HG02970 (cell line): ENCODE results near the gene PDCD11.
"Not testable (repeated sequence)": the region's sequence is repeated elsewhere in the genome, so short reads cannot be mapped to it uniquely, and the experiment has no call there.

Source experiments
- ATAC-seq: cut with Tn5 transposase; IDR thresholded peaks from one replicate; pipeline ENCODE4 v1.9.1; 2021; ENCODE audit warnings: mild to moderate bottlenecking, moderate library complexity, moderate number of reproducible peaks; ENCODE audit not compliant: unreplicated experiment, low FRiP score

The PDCD11 gene

GRCh38 chr10:103396067-103396788 lies at the start of gene PDCD11, which contains the start of gene ATP5MK:
PDCD11 (plus strand) TSS chr10:103396626; CDS start chr10:103398427, 1,801 bp downstream.
ATP5MK (minus strand) TSS chr10:103396475; CDS start chr10:103392457, 4,018 bp downstream.
- peak; percentile 98 for ATAC-seq

GRCh38 chr10:103350175-103350516 lies 46.3 kb upstream of the PDCD11 start:
- no peak for ATAC-seq

DNA sequence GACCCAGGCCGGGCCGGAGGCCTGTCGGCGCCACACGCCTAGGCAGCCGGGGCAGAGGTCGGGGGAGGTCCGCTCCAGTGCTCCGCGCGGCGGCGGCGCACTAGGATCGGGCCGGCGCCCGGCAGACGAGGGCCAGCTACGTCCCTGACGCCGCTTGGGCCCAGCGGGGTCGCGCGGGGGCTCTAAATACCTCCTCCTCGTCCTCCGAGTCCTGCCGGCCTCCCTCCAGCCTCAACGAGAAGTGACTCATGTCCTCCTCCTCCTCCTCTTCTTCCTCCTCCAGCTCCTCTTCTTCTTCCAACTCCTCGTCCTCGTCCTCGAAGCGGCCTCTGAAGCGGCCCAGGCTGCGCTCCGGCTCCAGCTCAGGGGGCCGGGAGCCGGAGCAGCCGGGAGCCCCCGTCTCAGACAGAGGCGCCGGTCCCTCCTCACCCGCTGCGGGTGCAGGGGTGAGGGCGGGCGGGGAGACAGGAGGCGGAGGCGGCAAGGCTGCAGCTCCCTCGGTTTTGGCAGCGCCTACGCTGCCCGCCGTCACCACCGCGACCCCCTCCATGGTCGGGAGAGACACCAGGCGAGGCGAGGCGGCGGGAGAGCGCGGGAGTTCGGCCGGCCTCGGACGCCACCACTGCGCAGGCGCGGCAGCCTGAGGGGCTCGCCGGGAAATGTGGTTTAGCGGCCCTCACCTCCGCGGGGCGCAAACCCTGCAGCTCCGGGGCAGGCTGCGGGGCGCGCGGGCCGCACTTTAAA lies 45.7 kb upstream of the PDCD11 start, which contains the start of gene PCGF6:
PCGF6 (minus strand) TSS at position 624 of the 744 bp plus-strand sequence; CDS start at position 550, 74 bp downstream.
- ATAC-seq, result peak; percentile 72

GRCh38 chr10:103353281-103353680 lies 43.1 kb upstream of the PDCD11 start:
- ATAC-seq, result no peak

DNA sequence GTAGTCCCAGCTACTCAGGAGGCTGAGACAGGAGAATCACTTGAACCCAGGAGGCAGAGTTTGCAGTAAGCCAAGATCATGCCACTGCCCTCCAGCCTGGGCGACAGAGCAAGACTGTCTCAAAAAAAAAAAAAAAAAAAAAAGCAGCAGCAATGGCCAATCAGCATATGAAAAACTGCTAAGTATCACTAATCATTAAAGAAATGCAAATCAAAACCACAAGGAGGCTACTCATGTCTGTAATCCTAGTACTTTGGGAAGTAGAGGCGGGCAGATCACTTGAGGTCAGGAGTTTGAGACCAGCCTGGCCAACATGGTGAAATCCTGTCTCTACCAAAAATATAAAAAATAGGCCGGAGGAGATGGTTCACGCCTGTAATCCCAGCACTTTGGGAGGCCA lies 41.9 kb upstream of the PDCD11 start:
- ATAC-seq, result not testable (repeated sequence)

GRCh38 chr10:103355906-103356599 lies 40.4 kb upstream of the PDCD11 start:
- no peak for ATAC-seq

GRCh38 chr10:103359493-103359892 lies 36.9 kb upstream of the PDCD11 start:
- not testable (repeated sequence) for ATAC-seq

DNA sequence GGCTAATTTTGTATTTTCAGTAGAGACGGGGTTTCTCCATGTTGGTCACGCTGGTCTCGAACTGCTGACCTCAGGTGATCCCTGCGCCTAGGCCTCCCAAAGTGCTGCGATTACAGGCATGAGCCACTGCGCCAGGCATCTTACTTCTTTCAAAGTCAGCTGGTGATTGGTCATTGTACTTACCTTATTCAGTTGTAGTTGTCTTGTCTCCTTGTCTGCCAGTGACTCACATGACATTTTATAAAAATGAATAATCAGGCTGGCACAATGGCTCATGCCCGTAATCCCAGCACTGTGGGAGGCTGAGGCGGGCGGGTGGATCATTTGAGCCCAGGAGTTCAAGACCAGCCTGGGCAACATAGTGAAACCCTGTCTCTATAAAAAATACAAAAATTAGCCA lies 35.6 kb upstream of the PDCD11 start:
- ATAC-seq, result not testable (repeated sequence)

DNA sequence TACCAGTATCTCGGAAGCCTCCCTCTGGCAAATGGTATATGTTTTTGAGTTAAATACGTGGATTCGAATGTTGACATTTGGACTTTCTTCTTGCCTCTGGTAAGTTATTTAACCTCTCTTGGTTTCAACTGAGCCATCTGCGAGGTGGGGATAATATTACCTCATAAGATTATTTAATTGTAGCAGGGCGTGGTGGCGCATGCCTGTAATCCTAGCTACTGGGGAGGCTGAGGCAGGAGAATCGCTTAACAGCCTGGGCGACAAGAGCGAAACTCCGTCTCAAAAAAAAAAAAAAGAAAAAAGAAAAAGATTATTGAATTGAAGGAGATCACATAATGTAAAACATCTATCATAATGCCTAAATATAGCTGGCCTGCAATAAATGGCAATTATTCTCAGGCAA lies 29.0 kb upstream of the PDCD11 start:
- no peak for ATAC-seq

DNA sequence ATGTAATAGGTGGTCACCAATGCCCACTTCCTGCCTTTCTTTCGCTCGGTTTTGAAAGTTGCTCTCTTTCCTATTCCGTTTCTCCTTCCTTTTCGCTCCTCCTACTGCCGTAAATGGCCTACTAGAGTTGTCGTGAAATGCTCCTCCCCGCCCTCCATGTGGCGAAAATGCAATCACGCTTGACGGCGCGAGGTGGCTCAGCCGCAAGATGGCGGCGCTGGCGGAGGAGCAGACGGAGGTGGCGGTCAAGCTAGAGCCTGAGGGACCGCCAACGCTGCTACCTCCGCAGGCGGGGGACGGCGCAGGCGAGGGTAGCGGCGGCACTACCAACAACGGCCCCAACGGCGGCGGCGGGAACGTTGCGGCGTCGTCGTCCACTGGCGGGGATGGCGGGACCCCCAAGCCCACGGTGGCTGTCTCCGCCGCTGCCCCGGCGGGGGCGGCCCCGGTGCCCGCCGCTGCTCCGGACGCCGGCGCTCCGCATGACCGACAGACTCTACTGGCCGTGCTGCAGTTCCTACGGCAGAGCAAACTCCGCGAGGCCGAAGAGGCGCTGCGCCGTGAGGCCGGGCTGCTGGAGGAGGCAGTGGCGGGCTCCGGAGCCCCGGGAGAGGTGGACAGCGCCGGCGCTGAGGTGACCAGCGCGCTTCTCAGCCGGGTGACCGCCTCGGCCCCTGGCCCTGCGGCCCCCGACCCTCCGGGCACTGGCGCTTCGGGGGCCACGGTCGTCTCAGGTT lies 28.5 kb upstream of the PDCD11 start, which contains the start of gene TAF5:
TAF5 (plus strand) TSS at position 195 of the 737 bp plus-strand sequence; CDS start at position 209, 14 bp downstream.
- peak; percentile 70 for ATAC-seq

DNA sequence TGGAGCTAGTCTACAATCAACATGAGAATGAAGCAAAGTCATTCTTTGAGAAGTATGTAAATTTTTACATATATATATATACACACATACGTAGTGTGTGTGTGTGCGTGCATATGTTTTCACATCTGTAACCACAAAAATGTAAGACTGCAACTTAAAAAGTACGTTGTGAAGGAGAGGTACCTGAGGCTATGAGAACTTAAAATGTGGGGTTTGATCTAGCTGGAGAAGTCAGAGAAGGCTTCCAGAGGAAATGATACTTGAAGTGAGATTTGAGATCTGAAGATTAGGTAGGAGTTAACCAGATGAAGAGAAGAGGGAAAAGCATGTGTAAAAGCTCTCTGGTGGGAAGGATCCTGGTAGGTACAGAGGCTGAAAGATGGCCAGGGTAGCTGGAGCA lies 22.9 kb upstream of the PDCD11 start:
- no peak for ATAC-seq

GRCh38 chr10:103374263-103374662 lies 22.2 kb upstream of the PDCD11 start:
- no peak for ATAC-seq

DNA sequence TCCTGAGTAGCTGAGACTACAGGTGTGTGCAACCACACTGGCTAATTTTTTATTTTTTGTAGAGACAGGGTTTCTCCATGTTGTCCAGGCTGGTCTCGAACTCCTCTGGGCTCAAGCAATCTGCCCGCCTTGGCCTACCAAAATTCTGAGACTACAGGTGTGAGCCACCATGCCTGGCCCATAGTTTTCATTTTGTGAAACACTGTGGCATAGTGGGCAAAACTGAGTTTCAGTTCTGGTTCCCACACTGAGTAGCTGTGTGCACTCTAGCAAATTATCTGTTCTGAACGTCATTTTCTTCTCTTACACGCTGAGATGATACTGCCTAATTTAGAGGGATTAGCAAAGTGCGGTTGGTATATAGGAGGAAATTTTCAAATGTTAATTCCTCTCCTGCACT lies 13.7 kb upstream of the PDCD11 start:
- ATAC-seq, result no peak

GRCh38 chr10:103394180-103394579 lies 2.2 kb upstream of the PDCD11 start:
- no peak for ATAC-seq

DNA sequence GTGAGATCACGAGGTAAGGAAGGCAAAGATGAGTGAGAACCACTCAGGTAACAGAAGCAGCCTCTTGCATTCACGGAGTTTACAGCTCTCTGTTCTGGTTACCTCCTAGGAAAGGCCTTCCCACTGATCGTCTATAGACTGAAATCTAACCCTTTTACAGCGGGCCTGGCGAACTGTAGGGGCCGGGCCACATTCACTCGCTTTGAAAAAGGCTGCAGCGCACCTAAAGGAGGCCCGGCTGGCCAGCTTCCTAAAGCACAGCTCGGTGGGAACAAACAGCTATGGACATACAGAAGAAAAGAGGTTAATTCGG lies 716 bp upstream of the PDCD11 start:
- ATAC-seq, result no peak

DNA sequence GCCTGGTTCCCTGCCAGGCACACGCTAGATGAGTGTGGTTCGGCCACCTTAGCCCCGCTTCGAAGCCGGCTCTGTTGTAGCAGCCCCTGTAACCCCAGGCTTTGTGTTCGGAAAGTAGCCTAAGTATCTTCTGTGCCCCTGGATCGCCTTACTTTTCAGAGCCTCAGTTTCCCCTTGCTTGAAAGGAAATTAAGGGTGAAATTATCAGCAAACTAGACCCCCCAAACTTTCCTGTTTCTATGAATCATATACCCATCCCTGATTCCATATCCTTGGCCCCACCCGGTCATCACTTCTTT lies 312 bp downstream of the PDCD11 start:
- ATAC-seq, result no peak

- ATAC-seq, result no peak
Observed at GRCh38 chr10:103397191-103397825, 882 bp downstream of the PDCD11 start.

GRCh38 chr10:103413564-103413963 lies 17.1 kb downstream of the PDCD11 start:
- ATAC-seq, result no peak

GRCh38 chr10:103415581-103415980 lies 19.2 kb downstream of the PDCD11 start:
- no peak for ATAC-seq

DNA sequence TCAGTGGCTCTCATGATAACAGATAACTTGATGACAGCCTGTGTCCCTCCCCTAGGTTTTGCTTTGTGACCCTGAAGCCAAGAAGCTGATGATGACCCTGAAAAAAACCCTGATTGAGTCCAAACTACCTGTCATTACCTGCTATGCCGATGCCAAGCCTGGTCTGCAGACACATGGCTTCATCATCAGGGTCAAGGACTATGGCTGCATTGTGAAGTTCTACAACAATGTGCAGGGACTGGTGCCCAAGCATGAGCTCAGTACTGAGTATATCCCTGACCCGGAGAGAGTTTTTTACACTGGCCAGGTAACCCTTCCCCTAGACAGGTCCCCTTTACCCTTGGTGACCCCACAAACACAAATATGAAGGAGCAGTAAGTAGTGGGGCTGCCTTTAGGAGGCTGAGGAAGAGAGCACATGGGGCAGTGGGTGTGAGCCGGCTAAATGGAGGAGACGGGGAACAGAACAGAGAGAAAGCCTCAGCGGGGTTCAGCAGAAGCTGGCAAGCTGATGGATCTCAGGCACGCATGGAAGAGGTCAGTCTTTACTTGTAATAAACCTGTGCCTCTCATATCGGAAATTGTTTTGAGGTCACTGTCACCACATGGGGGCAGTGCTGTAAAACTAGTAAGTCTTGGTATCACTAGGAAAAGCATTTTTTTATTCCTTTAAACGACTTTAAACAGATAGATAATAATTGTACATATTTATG lies 20.2 kb downstream of the PDCD11 start:
- ATAC-seq, result no peak
